Measurements from ENCODE around the gene AAK1.

- TF ChIP-seq EZH2 (IDR thresholded peaks at IDR 0.05; ENCODE audit: borderline replicate concordance, insufficient read depth, low read length, poor library complexity, severe bottlenecking) (no peak), CTCF (IDR thresholded peaks at IDR 0.05; ENCODE audit: poor library complexity, severe bottlenecking) (no peak), POLR2AphosphoS5 (IDR thresholded peaks at IDR 0.05) (no peak), TAF1 (IDR thresholded peaks at IDR 0.05; ENCODE audit: low read depth) (no peak), RAD21 (conservative IDR thresholded peaks at IDR 0.05) (no peak), MXI1 (conservative IDR thresholded peaks at IDR 0.05; ENCODE audit: poor library complexity, severe bottlenecking) (no peak), REST (IDR thresholded peaks at IDR 0.05; ENCODE audit: borderline replicate concordance) (no peak), EP300 (conservative IDR thresholded peaks at IDR 0.05; ENCODE audit: poor library complexity, severe bottlenecking) (no peak)
These were observed 65.9 kb downstream of the AAK1 start for GRCh38 chr2:69577467-69578197.

Measured in neural cell (in vitro differentiated cells).